Measurements from ENCODE around the gene KRTAP4-7.
"Not testable (repeated sequence)": the region's sequence is repeated elsewhere in the genome, so short reads cannot be mapped to it uniquely, and the experiment has no call there.

GRCh38 chr17:41104386-41105038, 20.6 kb downstream of the KRTAP4-7 start:
- not testable (repeated sequence) for TF ChIP-seq CTCF, POLR2A (IDR thresholded peaks at IDR 0.05)

Measured in adrenal gland (tissue), 5 donors.